GM23338 (cell line): ENCODE measurements around the gene ANTXR2. TPM values are rescaled to one million over a fixed set of nuclear protein-coding genes. Genes with fewer than 3 reads are reported as not detected.

Source experiments
- ATAC-seq: fragments of 200-7000 bp; cut with Tn5 transposase; 3 replicates; pipeline ENCODE4 v1.9.1; 2020
- DNase-seq: peaks from one replicate; pipeline ENCODE4 v3.0.0-alpha.2; 2015; ENCODE audit warnings: low spot score
- H2AFZ ChIP-seq: fragments of 200-600 bp; sonication (generic); 2 replicates; pipeline ENCODE4 v1.8.0; 2016; ENCODE audit warnings: antibody characterized with exemption, mild to moderate bottlenecking, moderate library complexity
- H3F3A ChIP-seq: fragments of 200-600 bp; sonication (generic); replicated peaks from 2 replicates; pipeline ENCODE4 v1.8.0; 2017; ENCODE audit warnings: antibody characterized with exemption, mixed run types, low read depth
- H3K27ac ChIP-seq: fragments of 200-600 bp; sonication (generic); 2 replicates; pipeline ENCODE4 v1.6.1; 2016; ENCODE audit warnings: low read depth
- H3K27me3 ChIP-seq: fragments of 200-600 bp; sonication (generic); 2 replicates; pipeline ENCODE4 v1.8.0; 2016; ENCODE audit warnings: mild to moderate bottlenecking, mixed run types, moderate library complexity; ENCODE audit not compliant: insufficient read depth
- H3K36me3 ChIP-seq: fragments of 200-600 bp; sonication (generic); 2 replicates; pipeline ENCODE4 v1.8.0; 2016; ENCODE audit warnings: mild to moderate bottlenecking; ENCODE audit not compliant: insufficient read depth
- H3K4me1 ChIP-seq: fragments of 200-600 bp; sonication (generic); 2 replicates; pipeline ENCODE4 v1.8.0; 2016; ENCODE audit warnings: mild to moderate bottlenecking, moderate library complexity; ENCODE audit not compliant: insufficient read depth
- H3K4me2 ChIP-seq: fragments of 200-600 bp; sonication (generic); 2 replicates; pipeline ENCODE4 v1.7.1; 2017; ENCODE audit warnings: mixed run types
- H3K4me3 ChIP-seq: fragments of 200-600 bp; sonication (generic); 2 replicates; pipeline ENCODE4 v1.6.1; 2016; ENCODE audit warnings: mixed run types
- H3K79me2 ChIP-seq: fragments of 200-600 bp; sonication (generic); replicated peaks from 2 replicates; pipeline ENCODE4 v1.8.0; 2017; ENCODE audit warnings: mild to moderate bottlenecking; ENCODE audit not compliant: insufficient read depth
- H3K9me2 ChIP-seq: fragments of 200-600 bp; sonication (generic); 2 replicates; pipeline ENCODE4 v1.8.0; 2017; ENCODE audit not compliant: insufficient read depth
- H4K20me1 ChIP-seq: fragments of 200-600 bp; sonication (generic); replicated peaks from 2 replicates; pipeline ENCODE4 v1.8.0; 2017; ENCODE audit warnings: mild to moderate bottlenecking; ENCODE audit not compliant: insufficient read depth
- H3K27ac Mint-ChIP-seq: 2 replicates; pipeline ENCODE4 v1.8.0; 2020; ENCODE audit warnings: inconsistent platforms, mild to moderate bottlenecking, moderate library complexity, mixed read lengths
- H3K27me3 Mint-ChIP-seq: 3 replicates; pipeline ENCODE4 v1.8.0; 2022; ENCODE audit warnings: low read depth, mild to moderate bottlenecking, moderate library complexity, mixed read lengths, inconsistent platforms; ENCODE audit not compliant: insufficient read depth, poor library complexity
- H3K36me3 Mint-ChIP-seq: 3 replicates; pipeline ENCODE4 v1.8.0; 2021; ENCODE audit warnings: low read depth, mild to moderate bottlenecking, inconsistent platforms, moderate library complexity, mixed read lengths
- H3K4me1 Mint-ChIP-seq: 3 replicates; pipeline ENCODE4 v1.8.0; 2020; ENCODE audit warnings: mild to moderate bottlenecking, inconsistent platforms, mixed read lengths
- H3K4me3 Mint-ChIP-seq: 3 replicates; pipeline ENCODE4 v1.8.0; 2021; ENCODE audit warnings: moderate library complexity, mild to moderate bottlenecking, inconsistent platforms, mixed read lengths
- H3K9me3 Mint-ChIP-seq: 3 replicates; pipeline ENCODE4 v1.8.0; 2020; ENCODE audit warnings: moderate library complexity, mild to moderate bottlenecking, inconsistent platforms, mixed read lengths
- CREB1 ChIP-seq: fragments of 250-450 bp; sonication (Bioruptor Pico); IDR thresholded peaks from 2 replicates; pipeline ENCODE4 v1.5.0; 2020; ENCODE audit warnings: low read depth, mild to moderate bottlenecking, moderate library complexity
- EZH2 ChIP-seq: fragments of 200-600 bp; sonication (generic); IDR thresholded peaks from one replicate; pipeline ENCODE4 v1.8.0; 2017; ENCODE audit warnings: antibody characterized with exemption, mild to moderate bottlenecking, low read depth; ENCODE audit not compliant: unreplicated experiment
- EZH2phosphoT487 ChIP-seq: fragments of 200-600 bp; sonication (generic); IDR thresholded peaks from one replicate; pipeline ENCODE4 v1.8.1; 2018; ENCODE audit warnings: antibody characterized with exemption; ENCODE audit not compliant: unreplicated experiment
- NANOG ChIP-seq: IDR thresholded peaks from 2 replicates; pipeline ENCODE4 v1.6.1; 2016; ENCODE audit warnings: antibody characterized with exemption, borderline replicate concordance
- POLR2AphosphoS5 ChIP-seq: IDR thresholded peaks from 2 replicates; pipeline ENCODE4 v1.6.1; 2016; ENCODE audit warnings: antibody characterized with exemption, low read depth
- ZNF114 ChIP-seq: fragments of 250-450 bp; sonication (Bioruptor Pico); IDR thresholded peaks from 2 replicates; pipeline ENCODE4 v1.5.0; 2020; ENCODE audit warnings: mild to moderate bottlenecking, moderate library complexity
- ZNF331 ChIP-seq: fragments of 250-450 bp; sonication (Bioruptor Pico); IDR thresholded peaks from 2 replicates; pipeline ENCODE4 v1.5.0; 2020; ENCODE audit warnings: low read depth, mild to moderate bottlenecking, moderate library complexity
- ZNF462 ChIP-seq: fragments of 250-450 bp; sonication (Bioruptor Pico); IDR thresholded peaks from 2 replicates; pipeline ENCODE4 v1.5.0; 2020; ENCODE audit warnings: mild to moderate bottlenecking, moderate library complexity
- polyA plus RNA-seq: library from polyadenylated mRNA; unstranded; fragments of >200 nt; fragmentation: Nextera tagmentation; extraction: Ambion mirVana; gene quantifications from 2 replicates; pipeline ENCODE4 v1.2.1, GENCODE V29; 2016
- total RNA-seq: library from RNA; depleted of rRNA; stranded (reverse); fragments of >200 nt; shearing (Covaris generic); gene quantifications from 2 replicates; pipeline ENCODE4 v1.2.3, GENCODE V29; 2014
- TF ChIP-seq, protein P1 (sequence below), 2 experiments: fragments of 200-600 bp in 1 of 2; sonication (generic) in 1 of 2; conservative IDR thresholded peaks; 2 replicates each; pipeline versions ENCODE4 v1.5.1 to v1.6.1; 2016 to 2017; ENCODE audit warnings: antibody characterized with exemption in 2 of 2, low read depth in 2 of 2, mild to moderate bottlenecking in 2 of 2, moderate library complexity in 1 of 2
- TF ChIP-seq, protein P2 (sequence below): IDR thresholded peaks from 2 replicates; pipeline ENCODE4 v1.6.1; 2016; ENCODE audit warnings: antibody characterized with exemption

The ANTXR2 gene
- total and polyA plus RNA-seq, 2 experiments from 2014 or later = 2.0 to 5.3 TPM

DNA sequence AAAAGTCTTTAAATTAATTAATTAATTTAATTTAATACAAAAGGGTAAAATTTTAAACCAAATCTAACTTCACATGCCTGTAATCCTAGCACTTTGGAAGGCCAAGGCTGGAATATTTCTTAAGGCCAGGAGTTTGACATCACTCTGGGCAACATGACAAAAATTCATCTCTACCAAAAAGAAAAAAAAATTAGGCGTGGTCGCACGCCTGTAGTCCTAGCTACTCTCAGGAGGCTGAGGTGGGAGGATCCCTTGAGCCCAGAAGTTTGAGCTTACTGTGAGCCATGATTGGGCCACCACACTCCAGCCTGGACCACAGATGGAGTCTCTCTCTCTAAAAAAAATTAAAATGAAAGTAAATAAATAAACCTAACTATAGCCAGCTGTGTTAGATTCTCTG, 39.2 kb upstream of the ANTXR2 start (continued):
- TF ChIP-seq ZNF462 (CRISPR knock-in tag) (no peak), NANOG (no peak), POLR2AphosphoS5 (no peak), EZH2 (no peak), ZNF114 (CRISPR knock-in tag) (no peak), CREB1 (CRISPR knock-in tag) (no peak), ZNF331 (CRISPR knock-in tag) (no peak), EZH2phosphoT487 (no peak)
- TF ChIP-seq, protein P1, sequence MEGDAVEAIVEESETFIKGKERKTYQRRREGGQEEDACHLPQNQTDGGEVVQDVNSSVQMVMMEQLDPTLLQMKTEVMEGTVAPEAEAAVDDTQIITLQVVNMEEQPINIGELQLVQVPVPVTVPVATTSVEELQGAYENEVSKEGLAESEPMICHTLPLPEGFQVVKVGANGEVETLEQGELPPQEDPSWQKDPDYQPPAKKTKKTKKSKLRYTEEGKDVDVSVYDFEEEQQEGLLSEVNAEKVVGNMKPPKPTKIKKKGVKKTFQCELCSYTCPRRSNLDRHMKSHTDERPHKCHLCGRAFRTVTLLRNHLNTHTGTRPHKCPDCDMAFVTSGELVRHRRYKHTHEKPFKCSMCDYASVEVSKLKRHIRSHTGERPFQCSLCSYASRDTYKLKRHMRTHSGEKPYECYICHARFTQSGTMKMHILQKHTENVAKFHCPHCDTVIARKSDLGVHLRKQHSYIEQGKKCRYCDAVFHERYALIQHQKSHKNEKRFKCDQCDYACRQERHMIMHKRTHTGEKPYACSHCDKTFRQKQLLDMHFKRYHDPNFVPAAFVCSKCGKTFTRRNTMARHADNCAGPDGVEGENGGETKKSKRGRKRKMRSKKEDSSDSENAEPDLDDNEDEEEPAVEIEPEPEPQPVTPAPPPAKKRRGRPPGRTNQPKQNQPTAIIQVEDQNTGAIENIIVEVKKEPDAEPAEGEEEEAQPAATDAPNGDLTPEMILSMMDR (conservative IDR thresholded peaks at IDR 0.05; ENCODE audit: low read depth in 2 of 2) = no peak

DNA sequence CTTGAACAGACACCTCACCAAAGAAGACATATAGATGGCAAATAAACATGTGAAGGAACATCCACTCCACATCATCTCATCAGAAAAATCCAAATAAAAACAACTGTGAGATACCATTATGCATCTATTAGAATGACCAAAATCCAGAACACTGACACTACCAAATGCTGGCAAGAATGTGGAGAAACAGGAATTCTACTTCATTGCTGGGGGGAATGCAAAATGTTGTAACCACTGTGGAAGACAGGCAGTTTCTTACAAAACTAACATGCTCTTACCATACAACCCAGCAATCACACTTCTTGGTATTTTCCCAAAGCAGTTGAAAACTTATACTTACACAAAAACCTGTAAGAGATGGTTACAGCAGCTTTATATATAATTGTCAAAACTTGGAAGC, 38.2 kb upstream of the ANTXR2 start:
- no peaks in the 10 kb centered on the region for H3K4me1 Mint-ChIP-seq
- Histone ChIP-seq H3K4me2 (no peak overlapping the region), H3K4me1 (no peaks in the 10 kb centered on the region), H3K79me2 (no peaks in the 10 kb centered on the region), H3K36me3 (no peaks in the 10 kb centered on the region), H4K20me1 (no peaks in the 10 kb centered on the region), H3K9me2 (peaks cover 15% of the 10 kb centered on the region; the same call in 1 of the 2 replicates), H3F3A (no peaks in the 10 kb centered on the region), H2AFZ (no peak overlapping the region), H3K4me3 (no peak overlapping the region), H3K27ac (no peak overlapping the region), H3K27me3 (no peaks in the 10 kb centered on the region)
- H3K36me3 Mint-ChIP-seq = peaks cover 9% of the 10 kb centered on the region; the same call in 2 of the 3 replicates
- ATAC-seq (no peak), DNase-seq (no peak)
- no peak overlapping the region for H3K4me3 Mint-ChIP-seq
- peaks cover 1% of the 10 kb centered on the region for H3K27me3 Mint-ChIP-seq
- peaks cover 13% of the 10 kb centered on the region for H3K9me3 Mint-ChIP-seq
- H3K27ac Mint-ChIP-seq = no peak overlapping the region
- TF ChIP-seq POLR2AphosphoS5 = no peak
- TF ChIP-seq NANOG = no peak
- no peak for TF ChIP-seq ZNF331 (CRISPR knock-in tag)
- TF ChIP-seq, protein P2, sequence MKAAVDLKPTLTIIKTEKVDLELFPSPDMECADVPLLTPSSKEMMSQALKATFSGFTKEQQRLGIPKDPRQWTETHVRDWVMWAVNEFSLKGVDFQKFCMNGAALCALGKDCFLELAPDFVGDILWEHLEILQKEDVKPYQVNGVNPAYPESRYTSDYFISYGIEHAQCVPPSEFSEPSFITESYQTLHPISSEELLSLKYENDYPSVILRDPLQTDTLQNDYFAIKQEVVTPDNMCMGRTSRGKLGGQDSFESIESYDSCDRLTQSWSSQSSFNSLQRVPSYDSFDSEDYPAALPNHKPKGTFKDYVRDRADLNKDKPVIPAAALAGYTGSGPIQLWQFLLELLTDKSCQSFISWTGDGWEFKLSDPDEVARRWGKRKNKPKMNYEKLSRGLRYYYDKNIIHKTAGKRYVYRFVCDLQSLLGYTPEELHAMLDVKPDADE = no peak
- TF ChIP-seq ZNF114 (CRISPR knock-in tag) = no peak
